ENCODE results near the gene MARF1.

DNA sequence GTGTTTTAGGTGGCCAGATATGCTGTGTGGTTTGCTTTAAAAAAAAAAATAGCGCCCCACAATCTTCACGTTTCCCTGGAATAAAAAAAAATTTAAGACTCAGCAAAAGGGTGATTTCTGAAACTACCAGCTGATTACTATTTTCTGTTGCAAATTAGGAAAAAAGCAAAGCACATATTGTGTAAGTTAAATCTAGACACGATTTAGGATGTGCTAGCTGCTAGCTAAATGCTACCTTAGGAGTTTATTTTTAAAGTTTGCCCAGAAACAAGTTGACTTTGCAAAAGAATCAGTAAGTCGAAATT, 944 bp upstream of the MARF1 start:
- TF ChIP-seq, protein P1, sequence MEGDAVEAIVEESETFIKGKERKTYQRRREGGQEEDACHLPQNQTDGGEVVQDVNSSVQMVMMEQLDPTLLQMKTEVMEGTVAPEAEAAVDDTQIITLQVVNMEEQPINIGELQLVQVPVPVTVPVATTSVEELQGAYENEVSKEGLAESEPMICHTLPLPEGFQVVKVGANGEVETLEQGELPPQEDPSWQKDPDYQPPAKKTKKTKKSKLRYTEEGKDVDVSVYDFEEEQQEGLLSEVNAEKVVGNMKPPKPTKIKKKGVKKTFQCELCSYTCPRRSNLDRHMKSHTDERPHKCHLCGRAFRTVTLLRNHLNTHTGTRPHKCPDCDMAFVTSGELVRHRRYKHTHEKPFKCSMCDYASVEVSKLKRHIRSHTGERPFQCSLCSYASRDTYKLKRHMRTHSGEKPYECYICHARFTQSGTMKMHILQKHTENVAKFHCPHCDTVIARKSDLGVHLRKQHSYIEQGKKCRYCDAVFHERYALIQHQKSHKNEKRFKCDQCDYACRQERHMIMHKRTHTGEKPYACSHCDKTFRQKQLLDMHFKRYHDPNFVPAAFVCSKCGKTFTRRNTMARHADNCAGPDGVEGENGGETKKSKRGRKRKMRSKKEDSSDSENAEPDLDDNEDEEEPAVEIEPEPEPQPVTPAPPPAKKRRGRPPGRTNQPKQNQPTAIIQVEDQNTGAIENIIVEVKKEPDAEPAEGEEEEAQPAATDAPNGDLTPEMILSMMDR (optimal IDR thresholded peaks at IDR 0.05 in 1 of 3, IDR thresholded peaks at IDR 0.05 in 1 of 3, conservative IDR thresholded peaks at IDR 0.05 in 1 of 3; ENCODE audit: extremely low read depth in 1 of 3, insufficient read depth in 2 of 3, low read length in 3 of 3), result no peak
- no peak for TF ChIP-seq EZH2 (IDR thresholded peaks at IDR 0.05; ENCODE audit: low read length)
